Mucosa of gallbladder (tissue), 1 donor: ENCODE results near the gene GBP5. TPM values are rescaled to one million over a fixed set of nuclear protein-coding genes. Genes with fewer than 3 reads are reported as not detected.

Experiments
- total RNA-seq: library from RNA; stranded (reverse); gene quantifications from one replicate; pipeline ENCODE4 v1.2.1, GENCODE V29; 2021
- donor health status: DM: no; HTN: no; CAD: no.

Gene GBP5
- total RNA-seq, 1 donor from 2014 or later = 4.2 TPM

Other genes with a start within 250 kb of the GBP5 start
- 58.1 TPM for gene GBP3, start 250.0 kb downstream of the GBP5 start, total RNA-seq
- gene GBP1, start 207.7 kb downstream of the GBP5 start, total RNA-seq = 30.3 TPM
- 67.8 TPM for gene GBP2, start 146.7 kb downstream of the GBP5 start, total RNA-seq
- gene GBP7, start 96.9 kb downstream of the GBP5 start, total RNA-seq = not detected
- 4.6 TPM for gene GBP4, start 73.9 kb downstream of the GBP5 start, total RNA-seq
- not detected for gene GBP6, start 91.2 kb upstream of the GBP5 start, total RNA-seq